ENCODE results near the gene SYT14. TPM values are rescaled to one million over a fixed set of nuclear protein-coding genes. Genes with fewer than 3 reads are reported as not detected.

Gene SYT14
- polyA plus RNA-seq, 2 of the 4 experiments (the other 2 are of a cell fraction), result 0.01 to 0.06 TPM

DNA sequence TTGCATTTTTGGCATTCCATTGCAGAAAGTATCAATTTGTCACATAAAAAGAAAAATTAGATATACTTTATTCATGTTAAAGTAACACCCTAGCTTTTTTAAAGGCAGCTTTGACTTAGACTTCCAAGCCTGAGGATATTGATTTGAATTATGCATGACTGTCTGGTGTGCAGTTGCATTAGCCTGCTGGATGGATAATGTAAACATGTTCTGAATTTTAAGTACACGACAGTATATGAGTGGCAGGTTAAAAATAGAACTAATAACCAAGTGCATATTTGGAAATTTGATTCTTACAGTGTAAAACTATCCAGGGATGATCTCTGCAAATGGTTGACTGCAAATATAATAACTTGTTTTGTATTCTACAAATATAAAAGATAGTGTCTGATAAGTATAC, 124.0 kb downstream of the SYT14 start:
- H3K4me1 ChIP-seq, result no peaks in the 10 kb centered on the region
- FAIRE-seq (no peak), ATAC-seq (no peak), DNase-seq (ENCODE audit: low read depth in 1 of 2, low spot score in 1 of 2) (no peak)
- no peak for TF ChIP-seq MAFK (IDR thresholded peaks at IDR 0.05; ENCODE audit: partially characterized antibody)
- no peak for TF ChIP-seq MAZ (IDR thresholded peaks at IDR 0.05; ENCODE audit: borderline replicate concordance, low read depth, low read length)
- TF ChIP-seq KDM1A (IDR thresholded peaks at IDR 0.05; ENCODE audit: low read depth), result no peak
- TF ChIP-seq USF2 (IDR thresholded peaks at IDR 0.05), result no peak
- TF ChIP-seq CHD4 (IDR thresholded peaks at IDR 0.05; ENCODE audit: borderline replicate concordance), result no peak
- no peak for TF ChIP-seq NR3C1 (IDR thresholded peaks at IDR 0.05)
- TF ChIP-seq ATOH8 (CRISPR knock-in tag; IDR thresholded peaks at IDR 0.05; ENCODE audit: low read depth), result no peak
- no peak for TF ChIP-seq EHMT2 (IDR thresholded peaks at IDR 0.05; ENCODE audit: low read depth)
- no peak for TF ChIP-seq GATA3 (IDR thresholded peaks at IDR 0.05; ENCODE audit: borderline replicate concordance)
- no peak for TF ChIP-seq CBX2 (IDR thresholded peaks at IDR 0.05; ENCODE audit: borderline replicate concordance, low read depth)
- TF ChIP-seq, protein P1, sequence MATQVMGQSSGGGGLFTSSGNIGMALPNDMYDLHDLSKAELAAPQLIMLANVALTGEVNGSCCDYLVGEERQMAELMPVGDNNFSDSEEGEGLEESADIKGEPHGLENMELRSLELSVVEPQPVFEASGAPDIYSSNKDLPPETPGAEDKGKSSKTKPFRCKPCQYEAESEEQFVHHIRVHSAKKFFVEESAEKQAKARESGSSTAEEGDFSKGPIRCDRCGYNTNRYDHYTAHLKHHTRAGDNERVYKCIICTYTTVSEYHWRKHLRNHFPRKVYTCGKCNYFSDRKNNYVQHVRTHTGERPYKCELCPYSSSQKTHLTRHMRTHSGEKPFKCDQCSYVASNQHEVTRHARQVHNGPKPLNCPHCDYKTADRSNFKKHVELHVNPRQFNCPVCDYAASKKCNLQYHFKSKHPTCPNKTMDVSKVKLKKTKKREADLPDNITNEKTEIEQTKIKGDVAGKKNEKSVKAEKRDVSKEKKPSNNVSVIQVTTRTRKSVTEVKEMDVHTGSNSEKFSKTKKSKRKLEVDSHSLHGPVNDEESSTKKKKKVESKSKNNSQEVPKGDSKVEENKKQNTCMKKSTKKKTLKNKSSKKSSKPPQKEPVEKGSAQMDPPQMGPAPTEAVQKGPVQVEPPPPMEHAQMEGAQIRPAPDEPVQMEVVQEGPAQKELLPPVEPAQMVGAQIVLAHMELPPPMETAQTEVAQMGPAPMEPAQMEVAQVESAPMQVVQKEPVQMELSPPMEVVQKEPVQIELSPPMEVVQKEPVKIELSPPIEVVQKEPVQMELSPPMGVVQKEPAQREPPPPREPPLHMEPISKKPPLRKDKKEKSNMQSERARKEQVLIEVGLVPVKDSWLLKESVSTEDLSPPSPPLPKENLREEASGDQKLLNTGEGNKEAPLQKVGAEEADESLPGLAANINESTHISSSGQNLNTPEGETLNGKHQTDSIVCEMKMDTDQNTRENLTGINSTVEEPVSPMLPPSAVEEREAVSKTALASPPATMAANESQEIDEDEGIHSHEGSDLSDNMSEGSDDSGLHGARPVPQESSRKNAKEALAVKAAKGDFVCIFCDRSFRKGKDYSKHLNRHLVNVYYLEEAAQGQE (IDR thresholded peaks at IDR 0.05), result no peak
- TF ChIP-seq, protein P2, sequence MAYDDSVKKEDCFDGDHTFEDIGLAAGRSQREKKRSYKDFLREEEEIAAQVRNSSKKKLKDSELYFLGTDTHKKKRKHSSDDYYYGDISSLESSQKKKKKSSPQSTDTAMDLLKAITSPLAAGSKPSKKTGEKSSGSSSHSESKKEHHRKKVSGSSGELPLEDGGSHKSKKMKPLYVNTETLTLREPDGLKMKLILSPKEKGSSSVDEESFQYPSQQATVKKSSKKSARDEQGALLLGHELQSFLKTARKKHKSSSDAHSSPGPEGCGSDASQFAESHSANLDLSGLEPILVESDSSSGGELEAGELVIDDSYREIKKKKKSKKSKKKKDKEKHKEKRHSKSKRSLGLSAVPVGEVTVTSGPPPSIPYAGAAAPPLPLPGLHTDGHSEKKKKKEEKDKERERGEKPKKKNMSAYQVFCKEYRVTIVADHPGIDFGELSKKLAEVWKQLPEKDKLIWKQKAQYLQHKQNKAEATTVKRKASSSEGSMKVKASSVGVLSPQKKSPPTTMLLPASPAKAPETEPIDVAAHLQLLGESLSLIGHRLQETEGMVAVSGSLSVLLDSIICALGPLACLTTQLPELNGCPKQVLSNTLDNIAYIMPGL (CRISPR knock-in tag; IDR thresholded peaks at IDR 0.05; ENCODE audit: borderline replicate concordance), result no peak
- TF ChIP-seq ZFP36 (IDR thresholded peaks at IDR 0.05; ENCODE audit: borderline replicate concordance, partially characterized antibody), result no peak
- no peak for TF ChIP-seq HDAC2 (IDR thresholded peaks at IDR 0.05)
- 9% methylated on average over 1 of the region's 1 CpG for WGBS (ENCODE audit: missing lambda C conversion rate)
- H3K9me3 ChIP-seq, result no peaks in the 10 kb centered on the region
- no peak overlapping the region for H3K4me3 ChIP-seq
- ChIA-PET CTCF (interaction anchor here (0.8 kb wide), 1 partner anchor 250 kb away, joined by 3 read pairs; no protein-coding TSS in a partner anchor), POLR2A (no interaction called here)
- no peak overlapping the region for H3K27ac ChIP-seq
- no peak overlapping the region for H3K4me2 ChIP-seq

DNA sequence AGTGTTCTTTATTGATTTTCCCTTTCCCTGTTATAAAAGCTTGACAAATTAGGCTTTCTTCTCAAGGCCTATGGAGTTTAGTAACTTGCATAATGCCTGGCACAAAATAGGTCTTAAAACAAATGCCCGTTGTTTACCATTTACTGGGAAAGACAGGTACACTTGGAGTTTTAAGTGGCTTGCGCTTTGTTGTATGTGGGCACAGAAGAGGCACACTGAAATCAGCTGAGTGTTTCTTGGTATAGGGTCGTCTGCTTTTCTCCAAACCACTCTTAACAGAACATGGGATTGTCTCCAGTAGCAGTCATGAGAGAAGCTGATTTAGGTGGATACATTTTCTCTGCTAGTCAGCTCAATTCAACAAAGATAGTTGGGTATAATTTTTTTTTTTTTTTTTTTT, 132.5 kb downstream of the SYT14 start:
- no peak for ATAC-seq
- Histone ChIP-seq H3K4me3 (no peak overlapping the region), H3K9me3 (no peaks in the 10 kb centered on the region), H3K4me1 (no peaks in the 10 kb centered on the region), H3K4me2 (no peak overlapping the region), H3K27ac (no peak overlapping the region)
- no peak for DNase-seq (ENCODE audit: low read depth in 1 of 2, low spot score in 1 of 2)
- CTCF ChIA-PET, result no interaction called here
- 32% methylated on average over 3 of the region's 3 CpGs for WGBS (ENCODE audit: missing lambda C conversion rate)
- POLR2A ChIA-PET, result no interaction called here
- FAIRE-seq, result no peak
- no peak for TF ChIP-seq CBX2 (IDR thresholded peaks at IDR 0.05; ENCODE audit: borderline replicate concordance, low read depth)
- no peak for TF ChIP-seq MAFK (IDR thresholded peaks at IDR 0.05; ENCODE audit: partially characterized antibody)
- TF ChIP-seq JUNB (IDR thresholded peaks at IDR 0.05), result no peak
- TF ChIP-seq HES2 (IDR thresholded peaks at IDR 0.05), result no peak
- TF ChIP-seq HOXB13 (CRISPR knock-in tag; IDR thresholded peaks at IDR 0.05; ENCODE audit: low read depth), result no peak
- no peak for TF ChIP-seq RAD21 (conservative IDR thresholded peaks at IDR 0.05 in 1 of 2, IDR thresholded peaks at IDR 0.05 in 1 of 2)
- TF ChIP-seq EP300 (IDR thresholded peaks at IDR 0.05), result no peak
- TF ChIP-seq RNF2 (IDR thresholded peaks at IDR 0.05; ENCODE audit: borderline replicate concordance, low read depth), result no peak
- TF ChIP-seq HDAC2 (IDR thresholded peaks at IDR 0.05), result no peak
- TF ChIP-seq MAZ (IDR thresholded peaks at IDR 0.05; ENCODE audit: borderline replicate concordance, low read depth, low read length), result no peak
- TF ChIP-seq, protein P2 (CRISPR knock-in tag; IDR thresholded peaks at IDR 0.05; ENCODE audit: borderline replicate concordance), result no peak
- no peak for TF ChIP-seq TP53 (CRISPR knock-in tag; IDR thresholded peaks at IDR 0.05)
- TF ChIP-seq, protein P1 (IDR thresholded peaks at IDR 0.05), result no peak
- TF ChIP-seq ZSCAN20 (CRISPR knock-in tag; IDR thresholded peaks at IDR 0.05), result no peak
- TF ChIP-seq POLR2A (IDR thresholded peaks at IDR 0.05; ENCODE audit: low read length), result no peak
